ENCODE results near the gene MIER2. TPM values are rescaled to one million over a fixed set of nuclear protein-coding genes. Genes with fewer than 3 reads are reported as not detected.
A peak's percentile ranks its signal among the peaks of the same experiment; 100 is the strongest.

MIER2 gene
- total and polyA plus RNA-seq, 8 donors = 5.8 to 29.6 (median 13.2) TPM

DNA sequence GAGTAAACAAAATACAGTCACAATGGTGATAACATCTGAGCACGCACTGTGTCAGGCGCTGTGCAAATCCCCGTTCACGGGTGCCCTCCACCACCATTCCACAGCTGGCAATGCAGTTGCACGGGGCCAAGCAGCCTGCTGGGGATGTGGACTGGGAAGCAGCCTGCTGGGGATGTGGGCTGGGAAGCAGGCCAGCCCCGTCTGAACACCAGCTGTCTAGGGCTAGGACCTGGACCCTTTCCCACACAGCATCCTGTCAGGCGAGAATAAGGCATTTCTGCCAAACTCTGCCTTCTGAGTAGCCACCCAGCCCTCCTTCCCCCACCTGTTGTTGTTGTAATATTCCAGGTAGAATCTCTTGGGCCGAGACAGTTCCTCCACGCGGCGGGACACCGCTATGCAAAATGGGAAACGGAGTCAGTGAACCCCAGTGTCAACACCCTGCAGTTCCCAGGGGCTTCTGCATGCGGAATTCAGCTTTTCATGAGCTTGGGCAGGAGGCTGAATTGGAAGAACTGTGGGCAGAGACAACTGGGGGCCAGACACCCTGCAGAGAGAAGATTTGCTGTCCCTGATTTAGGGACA lies 27.8 kb upstream of the MIER2 start:
- H3K4me3 ChIP-seq = no peak overlapping the region
- H3K9me3 ChIP-seq = no peaks in the 10 kb centered on the region
- no peak overlapping the region for H3K27ac ChIP-seq
- no peaks in the 10 kb centered on the region for H3K36me3 ChIP-seq
- peaks cover 0 to 83% (median 33%) of the 10 kb centered on the region in 3 donors for H3K27me3 ChIP-seq
- TF ChIP-seq, protein P1, sequence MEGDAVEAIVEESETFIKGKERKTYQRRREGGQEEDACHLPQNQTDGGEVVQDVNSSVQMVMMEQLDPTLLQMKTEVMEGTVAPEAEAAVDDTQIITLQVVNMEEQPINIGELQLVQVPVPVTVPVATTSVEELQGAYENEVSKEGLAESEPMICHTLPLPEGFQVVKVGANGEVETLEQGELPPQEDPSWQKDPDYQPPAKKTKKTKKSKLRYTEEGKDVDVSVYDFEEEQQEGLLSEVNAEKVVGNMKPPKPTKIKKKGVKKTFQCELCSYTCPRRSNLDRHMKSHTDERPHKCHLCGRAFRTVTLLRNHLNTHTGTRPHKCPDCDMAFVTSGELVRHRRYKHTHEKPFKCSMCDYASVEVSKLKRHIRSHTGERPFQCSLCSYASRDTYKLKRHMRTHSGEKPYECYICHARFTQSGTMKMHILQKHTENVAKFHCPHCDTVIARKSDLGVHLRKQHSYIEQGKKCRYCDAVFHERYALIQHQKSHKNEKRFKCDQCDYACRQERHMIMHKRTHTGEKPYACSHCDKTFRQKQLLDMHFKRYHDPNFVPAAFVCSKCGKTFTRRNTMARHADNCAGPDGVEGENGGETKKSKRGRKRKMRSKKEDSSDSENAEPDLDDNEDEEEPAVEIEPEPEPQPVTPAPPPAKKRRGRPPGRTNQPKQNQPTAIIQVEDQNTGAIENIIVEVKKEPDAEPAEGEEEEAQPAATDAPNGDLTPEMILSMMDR (IDR thresholded peaks at IDR 0.05) = no peak
- TF ChIP-seq POLR2A (IDR thresholded peaks at IDR 0.05) (no peak), EP300 (IDR thresholded peaks at IDR 0.05) (no peak), POLR2AphosphoS5 (IDR thresholded peaks at IDR 0.05) (no peak)
- H3K4me1 ChIP-seq = peaks cover 0 to 5% (median 0%) of the 10 kb centered on the region in 4 donors
- intact Hi-C loops (cut with DNase I; ENCODE audit: low total_unique reads) = no loop called here
- DNase-seq = peak; percentile 31 to 85
- WGBS, 5 donors = 41 to 51% (median 48%) methylated on average over 14 of the region's 14 CpGs

DNA sequence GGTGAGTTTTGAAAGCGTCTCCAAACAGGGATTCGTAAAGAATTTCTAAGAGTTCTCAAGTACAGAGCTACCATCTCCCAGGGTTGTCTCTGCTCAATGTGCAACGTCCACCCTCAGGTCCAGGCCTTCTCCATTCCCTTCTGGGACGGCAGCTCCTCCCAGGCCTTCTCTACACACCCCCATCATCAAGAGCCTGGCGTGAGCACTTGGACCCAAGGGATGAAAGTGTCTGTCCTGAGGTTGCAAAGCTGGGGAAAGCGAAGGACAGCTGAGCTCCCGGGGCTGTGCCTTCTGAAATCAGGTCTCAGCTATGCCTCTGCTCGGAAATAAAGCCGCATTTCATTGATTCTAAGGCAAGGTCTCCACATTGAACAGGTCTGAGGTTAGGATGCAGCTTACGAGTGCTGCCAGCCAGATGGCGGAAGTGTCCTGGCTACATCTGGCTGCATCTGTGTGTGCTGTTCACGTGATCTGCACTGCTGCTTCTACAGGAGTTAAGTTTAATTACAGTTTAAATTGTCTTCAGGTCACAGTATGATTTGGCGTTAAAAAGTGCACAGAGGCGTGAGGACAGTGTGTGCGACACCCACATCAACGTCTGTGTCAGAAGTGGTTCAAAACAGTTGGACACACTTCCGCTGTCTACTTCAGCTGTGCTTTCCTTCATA lies 27.0 kb upstream of the MIER2 start:
- Histone ChIP-seq H3K27me3 (peaks cover 0 to 91% (median 33%) of the 10 kb centered on the region in 3 donors), H3K9me3 (no peaks in the 10 kb centered on the region), H3K4me1 (peaks cover 0 to 5% (median 0%) of the 10 kb centered on the region in 4 donors), H3K27ac (no peak overlapping the region), H3K36me3 (no peaks in the 10 kb centered on the region), H3K4me3 (no peak overlapping the region)
- peak in 1 of 2 donors; percentile 59 for DNase-seq
- WGBS, 5 donors = 58 to 66% (median 61%) methylated on average over 17 of the region's 17 CpGs
- intact Hi-C loops (cut with DNase I; ENCODE audit: low total_unique reads) = no loop called here
- TF ChIP-seq POLR2AphosphoS5 (IDR thresholded peaks at IDR 0.05) (no peak), EP300 (IDR thresholded peaks at IDR 0.05) (no peak)

DNA sequence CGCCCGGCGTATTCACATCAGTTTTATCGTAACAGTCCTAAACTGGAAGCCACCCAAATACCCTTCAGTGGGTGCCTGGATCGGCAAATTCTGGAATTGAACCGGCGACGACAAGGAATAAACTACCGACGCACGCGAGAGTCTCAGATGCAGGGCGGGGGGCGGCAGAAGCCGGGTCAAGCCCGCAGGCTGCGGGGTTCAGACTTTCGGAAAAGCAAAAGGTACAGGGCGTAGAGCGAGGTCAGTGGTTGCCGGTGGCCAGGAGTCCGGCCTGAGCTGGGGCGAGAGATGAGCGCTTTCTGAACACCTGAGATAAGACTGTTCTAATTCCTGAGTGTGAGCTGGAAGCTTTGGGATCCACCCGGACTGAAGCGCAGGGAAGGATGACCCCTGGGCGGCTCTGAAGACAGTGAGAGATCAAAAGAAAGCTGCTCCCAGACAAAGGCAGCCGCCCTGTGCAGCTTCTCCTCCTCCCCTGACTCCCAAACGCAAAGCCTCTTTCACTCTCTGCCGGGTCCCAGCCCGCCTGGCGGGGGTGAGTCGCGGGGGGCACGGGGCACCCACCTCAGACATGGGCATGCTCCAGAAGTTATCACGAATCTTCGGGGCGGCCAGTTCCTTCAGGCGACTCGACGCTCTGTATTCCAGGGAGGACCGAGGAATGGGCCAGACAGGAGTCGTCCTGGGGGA lies 26.2 kb upstream of the MIER2 start:
- Histone ChIP-seq H3K9me3 (no peaks in the 10 kb centered on the region), H3K4me1 (peaks cover 0 to 5% (median 0%) of the 10 kb centered on the region in 4 donors), H3K4me3 (no peak overlapping the region), H3K36me3 (no peaks in the 10 kb centered on the region), H3K27me3 (peaks cover 0 to 90% (median 33%) of the 10 kb centered on the region in 3 donors), H3K27ac (no peak overlapping the region)
- intact Hi-C loops (cut with DNase I; ENCODE audit: low total_unique reads) = no loop called here
- TF ChIP-seq POLR2AphosphoS5 (IDR thresholded peaks at IDR 0.05) = no peak
- no peak for TF ChIP-seq EP300 (IDR thresholded peaks at IDR 0.05)
- TF ChIP-seq POLR2A (IDR thresholded peaks at IDR 0.05) = no peak
- TF ChIP-seq, protein P1 (IDR thresholded peaks at IDR 0.05) = no peak
- WGBS, 5 donors = 87 to 92% (median 89%) methylated on average over 42 to 43 of the region's 43 CpGs
- DNase-seq = no peak

DNA sequence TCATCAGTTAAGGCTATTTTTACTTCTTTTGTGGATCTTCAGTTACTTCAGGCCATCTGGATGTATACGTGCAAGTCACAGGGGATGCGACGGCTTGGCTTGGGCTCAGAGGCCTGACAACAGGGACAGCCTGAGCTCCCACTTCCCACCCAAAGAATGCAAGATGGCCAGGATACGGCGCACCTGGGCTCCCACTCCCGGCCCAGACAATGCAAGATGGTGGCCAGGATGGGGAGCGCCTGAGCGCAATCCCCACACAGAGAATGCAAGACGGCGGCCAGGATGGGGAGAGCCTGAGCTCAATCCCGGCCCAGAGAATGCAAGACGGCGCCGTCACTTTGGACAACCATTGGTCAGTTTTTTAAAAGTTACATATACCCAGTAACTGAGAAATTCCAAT lies 25.3 kb upstream of the MIER2 start:
- no peaks in the 10 kb centered on the region for H3K9me3 ChIP-seq
- 93 to 97% (median 96%) methylated on average over 14 of the region's 14 CpGs for WGBS, 5 donors
- H3K4me1 ChIP-seq = peaks cover 0 to 5% (median 0%) of the 10 kb centered on the region in 4 donors
- no peak overlapping the region for H3K4me3 ChIP-seq
- TF ChIP-seq EP300 (IDR thresholded peaks at IDR 0.05) (no peak), POLR2A (IDR thresholded peaks at IDR 0.05) (no peak), POLR2AphosphoS5 (IDR thresholded peaks at IDR 0.05) (no peak)
- TF ChIP-seq, protein P1 (IDR thresholded peaks at IDR 0.05) = no peak
- intact Hi-C loops (cut with DNase I; ENCODE audit: low total_unique reads) = no loop called here
- no peak for DNase-seq
- no peaks in the 10 kb centered on the region for H3K36me3 ChIP-seq
- no peak overlapping the region for H3K27ac ChIP-seq
- H3K27me3 ChIP-seq = peaks cover 0 to 89% (median 33%) of the 10 kb centered on the region in 3 donors

Measured in stomach (tissue), 9 donors.